ENCODE data around the gene UBXN11.
"Not testable (repeated sequence)": the region's sequence is repeated elsewhere in the genome, so short reads cannot be mapped to it uniquely, and the experiment has no call there.

Gene UBXN11

DNA sequence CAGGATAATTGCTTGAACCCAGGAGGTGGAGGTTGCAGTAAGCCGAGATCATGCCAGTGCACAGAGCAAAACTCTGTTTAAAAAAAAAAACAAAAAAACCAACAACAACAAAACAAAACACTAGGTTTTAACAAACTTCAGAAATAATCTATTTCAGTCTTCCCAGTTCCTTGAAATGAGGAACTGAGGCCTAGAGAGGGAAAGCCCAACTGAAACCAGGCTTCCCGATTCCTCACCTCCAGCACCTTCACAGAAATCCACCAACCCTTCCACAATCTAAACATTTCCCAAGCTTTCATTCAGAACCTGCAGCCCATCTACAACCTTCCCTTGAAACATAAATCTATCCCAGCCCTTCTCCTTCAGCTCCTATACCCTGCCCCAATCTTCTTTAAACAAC lies 10.7 kb upstream of the UBXN11 start:
- peak overlapping the region; percentile 89 for H3K9ac ChIP-seq (ENCODE audit: low read length)
- H3K79me2 ChIP-seq (ENCODE audit: insufficient read depth, low read length): peaks cover 20% of the 10 kb centered on the region
- H2AFZ ChIP-seq (ENCODE audit: low read depth, low read length, severe bottlenecking): no peak overlapping the region
- H3F3A ChIP-seq (ENCODE audit: insufficient read depth): peaks cover 50% of the 10 kb centered on the region
- H3K27ac ChIP-seq (ENCODE audit: low read depth, low read length): peak overlapping the region; percentile 93
- H3K9me3 ChIP-seq (ENCODE audit: insufficient read depth, low read length): no peaks in the 10 kb centered on the region
- no peaks in the 10 kb centered on the region for H4K20me1 ChIP-seq (ENCODE audit: low read depth, low read length)
- no peak for TF ChIP-seq EZH2phosphoT487 (conservative IDR thresholded peaks at IDR 0.05; ENCODE audit: low read length)
- TF ChIP-seq, protein P1, sequence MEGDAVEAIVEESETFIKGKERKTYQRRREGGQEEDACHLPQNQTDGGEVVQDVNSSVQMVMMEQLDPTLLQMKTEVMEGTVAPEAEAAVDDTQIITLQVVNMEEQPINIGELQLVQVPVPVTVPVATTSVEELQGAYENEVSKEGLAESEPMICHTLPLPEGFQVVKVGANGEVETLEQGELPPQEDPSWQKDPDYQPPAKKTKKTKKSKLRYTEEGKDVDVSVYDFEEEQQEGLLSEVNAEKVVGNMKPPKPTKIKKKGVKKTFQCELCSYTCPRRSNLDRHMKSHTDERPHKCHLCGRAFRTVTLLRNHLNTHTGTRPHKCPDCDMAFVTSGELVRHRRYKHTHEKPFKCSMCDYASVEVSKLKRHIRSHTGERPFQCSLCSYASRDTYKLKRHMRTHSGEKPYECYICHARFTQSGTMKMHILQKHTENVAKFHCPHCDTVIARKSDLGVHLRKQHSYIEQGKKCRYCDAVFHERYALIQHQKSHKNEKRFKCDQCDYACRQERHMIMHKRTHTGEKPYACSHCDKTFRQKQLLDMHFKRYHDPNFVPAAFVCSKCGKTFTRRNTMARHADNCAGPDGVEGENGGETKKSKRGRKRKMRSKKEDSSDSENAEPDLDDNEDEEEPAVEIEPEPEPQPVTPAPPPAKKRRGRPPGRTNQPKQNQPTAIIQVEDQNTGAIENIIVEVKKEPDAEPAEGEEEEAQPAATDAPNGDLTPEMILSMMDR (IDR thresholded peaks at IDR 0.05; ENCODE audit: insufficient read depth, low read length, poor library complexity, severe bottlenecking): no peak
- no peaks in the 10 kb centered on the region for H3K27me3 ChIP-seq (ENCODE audit: low read length)
- H3K4me2 ChIP-seq (ENCODE audit: low read depth, low read length, poor library complexity, severe bottlenecking): peak overlapping the region; percentile 84
- H3K4me3 ChIP-seq (ENCODE audit: insufficient read depth, low read length, poor library complexity, severe bottlenecking): peak overlapping the region; percentile 73
- no peaks in the 10 kb centered on the region for H3K9me2 ChIP-seq (replicated peaks; ENCODE audit: insufficient read depth, low read length)
- peaks cover under 1% of the 10 kb centered on the region; the same call in 1 of the 2 replicates for H3K36me3 ChIP-seq (ENCODE audit: low read length)

DNA sequence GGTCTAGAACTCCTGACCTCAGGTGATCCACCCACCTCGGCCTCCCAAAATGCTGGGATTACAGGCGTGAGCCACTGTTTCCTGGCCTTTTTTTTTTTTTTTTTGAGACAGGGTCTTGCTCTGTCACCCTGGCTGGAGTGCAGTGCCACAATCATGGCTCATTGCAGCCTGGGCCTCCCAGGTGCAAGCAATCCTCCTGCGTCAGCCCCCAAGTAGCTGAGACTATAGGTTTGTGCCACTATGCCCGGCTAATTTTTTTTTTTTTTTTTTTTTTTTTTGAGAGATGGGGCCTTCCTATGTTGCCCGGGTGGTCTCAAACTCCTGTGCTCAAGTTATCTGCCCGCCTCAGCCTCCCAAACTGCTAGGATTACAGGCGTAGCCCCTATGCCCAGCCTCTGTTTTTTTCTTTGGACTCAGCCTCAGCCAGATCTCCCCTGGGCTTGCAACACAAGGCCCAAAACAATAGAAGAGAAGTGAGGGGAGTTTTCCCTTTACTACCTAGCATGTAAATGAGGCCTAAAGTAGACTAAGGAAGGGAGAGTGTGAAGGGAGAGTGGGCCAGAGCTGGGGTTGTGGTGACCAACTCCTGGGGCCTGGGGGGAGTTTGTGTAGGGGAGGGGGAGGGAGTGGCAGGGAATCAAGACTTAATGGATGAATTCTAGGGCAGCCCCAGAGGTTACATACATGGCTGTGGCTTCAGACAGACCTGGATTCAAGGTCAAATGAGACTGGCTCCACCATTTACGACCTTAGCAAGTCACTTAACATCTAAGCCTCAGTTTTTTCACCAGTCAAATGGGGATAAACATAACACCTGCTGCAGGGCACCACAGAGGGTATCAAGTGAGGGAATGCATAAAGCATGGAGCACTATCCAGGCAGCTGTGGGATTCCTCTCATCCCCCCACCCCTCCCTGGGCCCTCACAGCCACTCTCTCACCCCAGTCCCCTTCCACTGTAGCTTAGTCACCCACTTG lies 9.7 kb upstream of the UBXN11 start:
- Histone ChIP-seq H2AFZ (ENCODE audit: low read depth, low read length, severe bottlenecking) (no peak overlapping the region), H4K20me1 (ENCODE audit: low read depth, low read length) (no peaks in the 10 kb centered on the region), H3K9ac (ENCODE audit: low read length) (peak overlapping the region; percentile 89), H3K27ac (ENCODE audit: low read depth, low read length) (peak overlapping the region; percentile 93), H3K27me3 (ENCODE audit: low read length) (no peaks in the 10 kb centered on the region), H3K9me3 (ENCODE audit: insufficient read depth, low read length) (no peaks in the 10 kb centered on the region), H3K9me2 (replicated peaks; ENCODE audit: insufficient read depth, low read length) (no peaks in the 10 kb centered on the region), H3K79me2 (ENCODE audit: insufficient read depth, low read length) (peaks cover 20% of the 10 kb centered on the region), H3K4me2 (ENCODE audit: low read depth, low read length, poor library complexity, severe bottlenecking) (peak overlapping the region; percentile 84), H3K4me3 (ENCODE audit: insufficient read depth, low read length, poor library complexity, severe bottlenecking) (peak overlapping the region; percentile 73), H3K36me3 (ENCODE audit: low read length) (no peaks in the 10 kb centered on the region), H3F3A (ENCODE audit: insufficient read depth) (peaks cover 48% of the 10 kb centered on the region)
- TF ChIP-seq EZH2phosphoT487 (conservative IDR thresholded peaks at IDR 0.05; ENCODE audit: low read length): no peak
- TF ChIP-seq, protein P1 (IDR thresholded peaks at IDR 0.05; ENCODE audit: insufficient read depth, low read length, poor library complexity, severe bottlenecking): no peak

DNA sequence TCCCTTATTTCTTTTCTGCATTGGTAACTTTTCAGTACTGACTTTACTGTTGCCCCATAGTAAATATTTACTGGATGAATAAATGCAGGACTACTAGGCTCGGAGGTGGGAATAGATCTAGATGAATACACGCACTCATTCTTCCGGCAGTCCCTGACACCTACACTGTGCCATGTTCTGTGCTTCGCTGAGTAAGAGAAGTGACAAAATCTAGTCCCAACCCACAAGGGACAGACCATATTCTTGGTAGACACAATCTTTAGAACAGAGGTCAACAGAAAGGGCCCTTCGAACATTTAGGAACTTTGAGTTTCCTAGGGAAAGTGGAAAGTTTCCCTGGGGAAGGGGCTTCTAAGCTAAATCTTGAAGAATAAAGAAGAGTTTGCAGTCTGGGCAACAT lies 8.1 kb upstream of the UBXN11 start:
- H2AFZ ChIP-seq (ENCODE audit: low read depth, low read length, severe bottlenecking): no peak overlapping the region
- no peak overlapping the region for H3K4me2 ChIP-seq (ENCODE audit: low read depth, low read length, poor library complexity, severe bottlenecking)
- no peak overlapping the region for H3K4me3 ChIP-seq (ENCODE audit: insufficient read depth, low read length, poor library complexity, severe bottlenecking)
- H4K20me1 ChIP-seq (ENCODE audit: low read depth, low read length): no peaks in the 10 kb centered on the region
- peaks cover 20% of the 10 kb centered on the region for H3K79me2 ChIP-seq (ENCODE audit: insufficient read depth, low read length)
- TF ChIP-seq, protein P1 (IDR thresholded peaks at IDR 0.05; ENCODE audit: insufficient read depth, low read length, poor library complexity, severe bottlenecking): no peak
- no peak for TF ChIP-seq EZH2phosphoT487 (conservative IDR thresholded peaks at IDR 0.05; ENCODE audit: low read length)
- H3F3A ChIP-seq (ENCODE audit: insufficient read depth): peaks cover 31% of the 10 kb centered on the region
- H3K9me3 ChIP-seq (ENCODE audit: insufficient read depth, low read length): no peaks in the 10 kb centered on the region
- H3K36me3 ChIP-seq (ENCODE audit: low read length): no peaks in the 10 kb centered on the region
- no peaks in the 10 kb centered on the region for H3K27me3 ChIP-seq (ENCODE audit: low read length)
- H3K9me2 ChIP-seq (replicated peaks; ENCODE audit: insufficient read depth, low read length): no peaks in the 10 kb centered on the region
- H3K27ac ChIP-seq (ENCODE audit: low read depth, low read length): peak overlapping the region; percentile 7; the same call in 1 of the 2 replicates
- H3K9ac ChIP-seq (ENCODE audit: low read length): no peak overlapping the region

DNA sequence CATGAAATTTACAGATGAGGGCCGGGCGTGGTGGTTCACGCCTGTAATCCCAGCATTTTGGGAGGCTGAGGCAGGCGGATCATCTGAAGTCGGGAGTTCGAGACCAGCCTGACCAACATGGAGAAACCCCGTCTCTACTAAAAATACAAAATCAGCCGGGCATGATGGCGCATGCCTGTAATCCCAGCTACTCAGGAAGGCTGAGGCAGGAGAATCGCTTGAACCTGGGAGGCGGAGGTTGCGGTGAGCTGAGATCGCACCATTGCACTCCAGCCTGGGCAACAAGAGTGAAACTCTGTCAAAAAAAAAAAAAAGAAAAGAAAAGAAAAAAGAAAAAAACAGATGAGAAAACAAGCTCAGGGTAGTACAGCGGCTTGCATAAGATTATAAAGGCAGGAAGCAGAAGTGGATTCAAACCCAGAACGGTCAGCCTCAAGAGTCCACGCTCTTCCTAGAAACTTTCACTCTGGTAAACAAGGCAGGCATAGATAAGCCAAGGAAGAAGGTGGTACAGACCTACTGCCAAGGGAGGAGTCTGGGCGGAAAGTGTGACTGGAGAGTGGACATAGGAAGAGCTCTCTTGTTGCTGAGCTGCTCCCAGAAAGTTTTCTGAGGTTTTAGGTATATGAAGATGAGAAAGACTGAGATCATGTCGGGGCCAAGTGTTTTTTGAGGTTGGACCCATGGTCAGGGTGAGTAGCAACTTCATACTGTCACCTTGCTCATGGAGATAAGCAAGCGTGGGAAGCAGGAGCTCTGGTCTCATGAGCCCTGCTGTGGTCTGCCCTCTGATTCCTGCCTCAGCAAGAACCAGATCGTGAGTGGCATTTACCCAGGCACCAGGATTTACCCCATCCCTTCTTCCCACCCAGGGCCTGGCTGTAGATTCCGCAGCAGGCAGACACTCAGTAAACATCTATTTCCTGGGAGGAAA lies 1.8 kb upstream of the UBXN11 start:
- not testable (repeated sequence) for H3K36me3 ChIP-seq (ENCODE audit: low read length); H2AFZ ChIP-seq (ENCODE audit: low read depth, low read length, severe bottlenecking); H3K9me3 ChIP-seq (ENCODE audit: insufficient read depth, low read length); H4K20me1 ChIP-seq (ENCODE audit: low read depth, low read length); H3K4me3 ChIP-seq (ENCODE audit: insufficient read depth, low read length, poor library complexity, severe bottlenecking); H3K9me2 ChIP-seq (replicated peaks; ENCODE audit: insufficient read depth, low read length); H3F3A ChIP-seq (ENCODE audit: insufficient read depth); H3K27me3 ChIP-seq (ENCODE audit: low read length)
- Histone ChIP-seq H3K79me2 (ENCODE audit: insufficient read depth, low read length) (peaks cover 19% of the 10 kb centered on the region), H3K9ac (ENCODE audit: low read length) (peak overlapping the region; percentile 77), H3K27ac (ENCODE audit: low read depth, low read length) (peak overlapping the region; percentile 95), H3K4me2 (ENCODE audit: low read depth, low read length, poor library complexity, severe bottlenecking) (peak overlapping the region; percentile 83)
